HG02885 (cell line): ENCODE data around the gene PHIP.

Experiments used
- ATAC-seq: cut with Tn5 transposase; IDR thresholded peaks from one replicate; pipeline ENCODE4 v1.9.1; 2021; ENCODE audit warnings: mild to moderate bottlenecking; ENCODE audit not compliant: unreplicated experiment, poor library complexity

PHIP gene

GRCh38 chr6:79072640-79073181, 5.3 kb downstream of the PHIP start:
- peak; percentile 26 for ATAC-seq

DNA sequence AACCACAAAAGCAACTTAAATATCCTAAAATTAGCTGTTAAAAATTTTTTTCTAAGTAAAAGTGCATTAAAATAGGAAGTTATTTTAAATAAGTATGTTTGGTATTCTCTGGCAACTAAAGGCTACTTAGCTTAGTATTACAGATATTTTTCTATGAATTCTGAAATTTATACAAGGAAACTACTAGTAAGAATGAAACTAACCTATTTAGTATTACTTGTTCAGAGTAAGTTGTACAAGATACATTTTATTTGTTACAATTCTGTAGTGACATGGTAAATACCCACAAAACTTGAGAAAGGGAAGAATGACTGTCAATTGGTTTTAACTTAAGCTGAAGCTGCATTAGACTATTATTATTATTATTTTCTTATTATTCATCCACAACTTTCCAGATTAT, 6.5 kb downstream of the PHIP start:
- peak; percentile 30 for ATAC-seq

- ATAC-seq, result peak; percentile 81
Observed at GRCh38 chr6:79070206-79070825, 7.7 kb downstream of the PHIP start.

DNA sequence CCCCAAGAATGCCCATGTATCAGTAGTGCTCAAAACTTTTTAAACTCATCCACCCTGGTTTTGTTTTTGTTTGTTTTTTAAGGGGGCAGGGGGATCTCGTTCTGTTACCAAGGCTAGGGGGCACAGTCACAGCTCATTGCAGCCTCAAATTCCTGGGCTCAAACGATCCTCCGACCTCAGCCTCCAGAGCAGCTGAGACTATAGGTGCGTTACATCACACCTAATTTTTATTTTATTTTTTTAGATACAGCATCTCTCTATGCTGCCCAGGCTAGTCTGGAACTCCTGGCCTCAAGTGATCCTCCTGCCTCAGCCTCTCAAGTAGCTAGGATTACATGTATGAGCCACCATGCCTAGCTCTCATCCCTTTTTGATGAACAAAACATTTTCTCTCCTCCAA, 11.2 kb downstream of the PHIP start:
- ATAC-seq, result no peak

DNA sequence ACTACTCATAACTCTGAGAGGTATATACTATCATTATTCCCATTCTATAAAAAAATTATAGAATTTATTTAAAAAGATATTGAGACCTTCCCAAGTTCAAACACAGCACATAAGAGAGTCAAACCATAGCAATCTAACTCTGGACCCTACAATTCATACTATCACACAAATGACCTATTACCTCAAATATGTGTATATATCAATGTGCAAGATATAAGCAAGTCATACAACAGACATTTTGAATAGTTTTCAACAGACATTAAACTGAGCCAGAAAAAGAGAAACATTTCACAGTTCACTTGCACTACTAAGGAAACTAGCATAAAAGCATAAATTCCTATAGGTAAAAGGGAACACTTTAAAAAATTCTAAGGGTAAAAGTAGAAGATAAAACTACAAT, 11.7 kb downstream of the PHIP start:
- no peak for ATAC-seq

- no peak for ATAC-seq
Observed at GRCh38 chr6:79065232-79065631, 12.8 kb downstream of the PHIP start.

- no peak for ATAC-seq
Observed at GRCh38 chr6:79064635-79065034, 13.4 kb downstream of the PHIP start.

DNA sequence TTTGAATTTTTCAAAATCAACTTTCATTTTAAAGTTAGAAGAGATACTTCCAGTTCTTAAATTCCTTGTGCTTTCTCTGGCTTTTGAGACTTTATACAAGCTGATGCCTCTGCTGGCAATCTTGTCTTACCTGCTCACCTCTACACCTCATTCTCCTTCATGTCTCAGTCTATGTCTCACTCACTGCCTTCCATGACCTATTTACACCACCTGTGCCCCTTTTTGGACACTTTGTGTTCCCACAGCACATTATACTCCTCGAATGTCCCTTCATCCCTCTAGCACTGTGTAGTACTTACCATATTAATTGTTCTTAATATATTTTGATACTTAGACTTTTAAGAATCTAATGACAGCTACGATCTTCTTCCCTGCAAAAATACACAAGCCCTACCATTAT, 15.3 kb downstream of the PHIP start:
- no peak for ATAC-seq

DNA sequence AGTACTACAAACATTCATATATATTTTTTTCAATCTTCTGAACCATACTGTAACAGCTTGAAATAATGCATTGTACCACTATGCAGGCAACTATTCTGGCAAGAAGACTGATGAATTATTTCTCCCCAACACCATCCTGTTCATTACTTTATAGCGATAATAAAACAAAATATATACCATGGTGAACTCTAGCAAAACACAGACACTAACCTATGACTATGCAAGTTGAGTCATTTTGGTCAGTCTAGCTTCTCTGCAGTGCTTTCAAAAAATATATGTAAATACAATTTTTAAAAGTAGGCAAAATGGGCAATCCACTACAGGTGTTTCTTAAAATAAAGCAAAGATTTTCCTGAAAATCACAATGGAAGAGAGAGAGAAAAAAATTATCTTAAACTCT, 20.3 kb downstream of the PHIP start:
- no peak for ATAC-seq

DNA sequence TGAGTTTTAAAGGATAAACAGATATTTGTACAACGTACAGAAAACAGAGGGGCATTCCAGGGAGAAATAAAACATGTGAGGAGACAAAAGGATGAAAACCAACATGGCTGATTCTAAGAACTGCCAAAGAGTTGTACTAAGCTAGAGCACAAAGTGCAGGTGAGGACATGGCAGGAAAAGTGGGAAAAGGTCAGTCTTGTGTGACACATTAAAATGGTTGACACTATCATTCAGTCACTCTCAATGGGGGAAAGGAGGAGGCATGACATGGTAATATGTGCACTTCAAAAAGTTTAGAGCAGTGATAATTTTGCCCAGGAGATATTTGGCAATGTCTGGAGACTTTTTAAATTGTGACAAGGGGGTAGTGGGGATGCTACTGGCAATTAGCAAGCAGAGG, 21.8 kb downstream of the PHIP start:
- no peak for ATAC-seq

- ATAC-seq, result no peak
Observed at GRCh38 chr6:79048611-79049010, 29.4 kb downstream of the PHIP start.

GRCh38 chr6:79047072-79047471, 31.0 kb downstream of the PHIP start:
- no peak for ATAC-seq

GRCh38 chr6:79045966-79046365, 32.1 kb downstream of the PHIP start:
- ATAC-seq, result no peak

DNA sequence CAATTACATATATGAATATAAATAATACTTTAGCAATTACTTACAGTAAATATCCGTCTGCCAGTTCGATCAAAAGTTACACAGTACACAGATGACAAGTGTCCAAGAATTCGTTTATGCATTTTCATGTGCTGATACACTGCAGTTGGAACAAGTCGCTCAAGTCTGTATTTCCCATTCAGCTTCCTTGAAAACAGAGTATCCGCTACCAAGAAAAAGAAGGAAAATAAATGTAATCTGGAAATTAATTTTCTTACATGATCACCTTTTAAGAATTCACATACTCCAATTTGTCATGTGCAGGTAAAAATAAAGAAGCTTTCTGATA, 35.3 kb downstream of the PHIP start:
- no peak for ATAC-seq

DNA sequence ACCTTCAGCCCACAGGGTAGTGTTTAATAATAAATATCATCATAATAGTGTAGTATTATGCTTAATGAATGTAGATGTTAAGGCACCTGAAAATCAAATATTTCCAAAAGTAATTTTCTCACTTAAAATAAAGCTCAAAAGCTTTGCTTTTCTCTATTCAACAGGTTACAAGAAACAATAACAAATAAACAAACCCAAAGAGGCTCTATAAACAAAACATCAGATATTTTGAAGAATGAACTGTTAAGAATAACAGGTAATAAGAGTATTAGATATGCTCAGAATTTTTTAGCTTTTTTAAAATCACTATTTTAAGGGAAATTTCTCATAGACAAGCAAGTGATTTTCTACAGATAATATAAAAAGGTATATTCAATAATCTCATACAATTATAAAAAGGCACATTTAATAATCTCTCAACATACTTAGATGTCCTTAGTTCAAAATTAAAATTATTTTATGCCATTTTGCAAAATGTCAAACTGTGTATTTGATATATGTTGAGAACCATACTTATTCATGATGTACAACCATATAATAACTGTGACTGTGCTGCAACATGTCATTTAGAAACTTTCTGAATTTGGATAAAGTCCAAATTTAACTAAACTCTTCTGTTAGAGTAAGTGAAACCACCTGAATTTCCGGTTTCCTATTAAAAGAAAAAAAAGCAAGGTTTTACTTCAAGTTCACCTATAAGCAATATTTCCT, 35.8 kb downstream of the PHIP start:
- ATAC-seq, result peak; percentile 86

DNA sequence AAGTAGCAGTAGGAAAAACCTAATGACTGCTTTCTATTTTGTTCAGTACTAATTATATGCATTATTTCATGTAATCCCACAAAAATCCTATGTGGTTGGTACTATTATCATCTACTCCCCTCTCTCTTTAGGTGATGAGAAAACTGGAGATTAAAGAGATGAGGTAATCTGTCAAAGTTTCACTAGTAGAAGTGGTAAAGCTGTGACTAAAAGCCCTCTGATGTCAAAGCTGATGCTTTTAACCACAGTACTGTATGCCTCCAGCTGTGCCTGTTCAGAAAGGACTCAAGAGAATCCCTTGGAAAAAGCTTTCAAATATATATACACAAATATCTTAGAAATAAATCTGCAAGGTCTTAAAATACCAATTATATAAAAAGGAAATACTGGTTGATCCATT, 38.0 kb downstream of the PHIP start:
- ATAC-seq, result peak; percentile 85

DNA sequence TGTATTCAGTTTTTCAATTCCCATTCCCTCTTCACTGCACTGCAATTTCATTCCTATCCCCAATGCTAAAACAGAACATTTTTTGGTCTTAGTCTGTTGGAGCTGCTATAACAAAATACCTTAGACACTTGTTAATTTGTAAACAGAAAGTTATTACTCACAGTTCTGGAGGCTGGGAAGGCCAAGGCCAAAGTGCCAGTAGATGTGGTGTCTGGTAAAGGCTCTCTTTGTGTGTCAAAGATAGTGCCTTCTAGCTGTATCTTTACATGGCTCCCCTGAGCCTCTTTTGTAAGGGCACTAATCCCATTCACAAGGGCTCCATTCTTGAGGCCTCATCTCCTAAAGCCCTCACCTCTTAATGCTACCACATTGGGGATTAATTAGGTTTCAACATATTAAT, 40.0 kb downstream of the PHIP start:
- ATAC-seq, result no peak

GRCh38 chr6:79034865-79035264, 43.2 kb downstream of the PHIP start:
- ATAC-seq, result peak; percentile 70

GRCh38 chr6:79033279-79033678, 44.8 kb downstream of the PHIP start:
- no peak for ATAC-seq

DNA sequence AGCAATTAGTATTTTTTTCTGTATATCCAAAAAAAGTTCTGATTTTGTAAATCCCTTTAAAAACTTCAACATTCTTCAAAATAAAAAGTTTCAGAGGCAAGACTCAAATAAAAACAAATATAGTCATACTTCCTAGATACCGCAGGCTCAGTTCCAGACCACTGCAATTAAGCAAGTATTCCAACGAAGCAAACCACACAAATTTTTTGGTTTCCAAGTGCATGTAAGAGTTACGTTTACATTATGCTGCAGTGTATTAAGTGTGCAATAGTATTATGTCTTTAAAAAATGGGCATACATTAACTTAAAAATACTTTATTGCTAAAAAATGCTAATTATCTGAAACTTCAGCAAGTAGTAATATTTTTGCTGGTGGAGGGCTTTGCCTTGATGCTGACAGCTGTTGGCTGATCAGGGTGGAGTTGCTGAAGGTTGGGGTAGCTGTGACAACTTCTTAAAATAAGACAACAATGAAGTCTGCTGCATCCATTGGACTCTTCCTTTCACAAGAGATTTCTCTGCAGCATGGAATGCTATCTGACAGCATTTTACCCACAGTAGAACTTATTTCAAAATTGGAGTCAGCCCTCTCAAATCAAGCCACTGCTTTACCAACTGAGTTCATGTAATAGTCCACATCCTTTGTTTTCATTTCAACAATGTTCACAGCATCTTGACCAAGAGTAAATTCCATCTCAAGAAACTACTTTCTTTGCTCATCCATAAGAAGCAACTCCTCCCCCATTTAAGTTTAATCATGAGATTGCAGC, 46.0 kb downstream of the PHIP start:
- ATAC-seq, result no peak

DNA sequence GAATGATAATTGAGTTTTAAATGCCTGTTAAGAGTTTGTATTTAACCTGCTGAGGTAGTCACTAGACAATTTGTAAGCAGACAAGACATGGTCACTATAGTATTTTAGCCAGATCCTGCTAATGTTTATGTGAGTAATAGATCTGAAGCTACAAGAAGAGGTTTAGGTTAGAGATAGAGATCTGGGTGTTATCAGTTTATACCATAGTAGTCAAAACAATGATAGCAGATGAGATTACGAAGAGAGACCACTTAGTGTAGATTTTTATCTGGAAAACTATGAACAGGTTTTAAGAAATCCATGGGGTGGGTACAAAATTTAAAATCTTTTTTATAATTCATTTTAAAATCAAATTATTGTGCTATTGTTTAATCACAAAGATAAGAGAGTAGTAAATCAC, 47.5 kb downstream of the PHIP start:
- no peak for ATAC-seq
